Measurements from ENCODE around the gene DRAP1.

The DRAP1 gene

GRCh38 chr11:65892661-65893317 lies 26.4 kb upstream of the DRAP1 start:
- Mint-ChIP-seq H3K4me1 (peaks cover 36% of the 10 kb centered on the region), H3K4me3 (peak overlapping the region; percentile 88), H3K27ac (peak overlapping the region; percentile 43), H3K36me3 (no peaks in the 10 kb centered on the region), H3K9me3 (no peaks in the 10 kb centered on the region), H3K27me3 (no peaks in the 10 kb centered on the region)
- DNase-seq (ENCODE audit: low spot score in 2 of 2) (no peak), ATAC-seq (ENCODE audit: low read depth) (no peak)

GRCh38 chr11:65894034-65894591 lies 25.1 kb upstream of the DRAP1 start:
- no peaks in the 10 kb centered on the region for H3K9me3 Mint-ChIP-seq
- H3K27ac Mint-ChIP-seq, result peak overlapping the region; percentile 87
- H3K4me1 Mint-ChIP-seq, result peaks cover 31% of the 10 kb centered on the region
- peak overlapping the region; percentile 78 for H3K4me3 Mint-ChIP-seq
- no peaks in the 10 kb centered on the region for H3K36me3 Mint-ChIP-seq
- peaks cover 1% of the 10 kb centered on the region for H3K27me3 Mint-ChIP-seq
- DNase-seq (ENCODE audit: low spot score in 2 of 2) (no peak), ATAC-seq (ENCODE audit: low read depth) (no peak)

- Mint-ChIP-seq H3K27ac (peak overlapping the region; percentile 35), H3K9me3 (no peaks in the 10 kb centered on the region), H3K27me3 (peaks cover 1% of the 10 kb centered on the region), H3K4me1 (peaks cover 22% of the 10 kb centered on the region), H3K36me3 (no peaks in the 10 kb centered on the region), H3K4me3 (peak overlapping the region; percentile 55)
- ATAC-seq (ENCODE audit: low read depth) (no peak), DNase-seq (ENCODE audit: low spot score in 2 of 2) (no peak)
Observed at GRCh38 chr11:65895482-65895981, 23.7 kb upstream of the DRAP1 start.

DNA sequence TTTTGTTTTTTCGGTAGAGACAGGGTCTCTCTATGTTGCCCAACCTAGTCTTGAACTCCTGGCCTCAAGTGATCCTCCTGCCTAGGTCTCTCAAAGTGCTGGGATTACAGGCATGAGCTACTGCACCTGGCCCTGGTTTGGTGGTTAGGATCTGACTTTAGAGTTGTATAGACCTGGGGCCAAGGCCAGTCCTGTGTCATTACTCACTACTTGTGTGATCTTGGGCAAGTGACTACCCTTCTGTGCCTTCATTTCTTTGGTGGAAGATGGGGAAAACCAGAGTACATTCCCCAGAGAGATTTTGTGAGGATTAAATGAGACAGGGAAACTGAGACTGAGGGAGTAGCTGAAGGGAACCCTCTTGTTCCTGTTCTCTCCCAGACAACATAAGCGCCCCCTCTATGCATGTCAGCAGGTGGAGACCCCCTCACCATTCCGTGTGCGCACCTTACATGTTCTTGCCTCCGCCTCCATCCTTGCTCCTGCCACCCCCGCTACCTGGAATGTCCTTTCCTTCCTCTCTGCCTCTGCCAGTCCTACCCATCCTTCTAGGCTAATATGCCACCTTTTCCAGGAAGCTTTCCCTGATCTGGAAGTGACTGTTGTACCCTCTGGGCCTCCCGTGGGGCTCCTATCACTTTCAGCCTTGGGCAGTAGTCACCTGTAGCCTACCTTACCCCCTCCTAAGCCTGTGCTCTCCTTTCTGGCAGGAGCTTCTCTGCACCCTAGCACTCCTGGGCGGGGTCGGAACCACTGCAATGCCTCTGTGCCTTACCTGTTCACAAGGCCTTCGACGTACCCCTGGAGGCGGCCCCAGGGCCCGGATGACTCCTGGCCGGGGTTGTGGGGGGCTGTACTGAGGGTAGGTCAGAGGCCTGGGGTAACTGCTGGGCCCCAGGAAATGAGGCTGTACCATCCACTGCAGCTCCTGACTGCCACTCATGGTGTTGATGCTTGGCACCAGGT lies 22.9 kb upstream of the DRAP1 start:
- Mint-ChIP-seq H3K27me3 (peaks cover 1% of the 10 kb centered on the region), H3K4me3 (no peak overlapping the region), H3K36me3 (no peaks in the 10 kb centered on the region), H3K27ac (peak overlapping the region; percentile 35), H3K4me1 (peaks cover 23% of the 10 kb centered on the region), H3K9me3 (no peaks in the 10 kb centered on the region)
- ATAC-seq (ENCODE audit: low read depth) (no peak), DNase-seq (ENCODE audit: low spot score in 2 of 2) (no peak)

- Mint-ChIP-seq H3K27ac (no peak overlapping the region), H3K4me3 (no peak overlapping the region), H3K4me1 (peaks cover 21% of the 10 kb centered on the region), H3K36me3 (no peaks in the 10 kb centered on the region), H3K9me3 (no peaks in the 10 kb centered on the region), H3K27me3 (peaks cover 2% of the 10 kb centered on the region)
- ATAC-seq (ENCODE audit: low read depth) (no peak), DNase-seq (ENCODE audit: low spot score in 2 of 2) (no peak)
Observed at GRCh38 chr11:65897020-65897471, 22.2 kb upstream of the DRAP1 start.

DNA sequence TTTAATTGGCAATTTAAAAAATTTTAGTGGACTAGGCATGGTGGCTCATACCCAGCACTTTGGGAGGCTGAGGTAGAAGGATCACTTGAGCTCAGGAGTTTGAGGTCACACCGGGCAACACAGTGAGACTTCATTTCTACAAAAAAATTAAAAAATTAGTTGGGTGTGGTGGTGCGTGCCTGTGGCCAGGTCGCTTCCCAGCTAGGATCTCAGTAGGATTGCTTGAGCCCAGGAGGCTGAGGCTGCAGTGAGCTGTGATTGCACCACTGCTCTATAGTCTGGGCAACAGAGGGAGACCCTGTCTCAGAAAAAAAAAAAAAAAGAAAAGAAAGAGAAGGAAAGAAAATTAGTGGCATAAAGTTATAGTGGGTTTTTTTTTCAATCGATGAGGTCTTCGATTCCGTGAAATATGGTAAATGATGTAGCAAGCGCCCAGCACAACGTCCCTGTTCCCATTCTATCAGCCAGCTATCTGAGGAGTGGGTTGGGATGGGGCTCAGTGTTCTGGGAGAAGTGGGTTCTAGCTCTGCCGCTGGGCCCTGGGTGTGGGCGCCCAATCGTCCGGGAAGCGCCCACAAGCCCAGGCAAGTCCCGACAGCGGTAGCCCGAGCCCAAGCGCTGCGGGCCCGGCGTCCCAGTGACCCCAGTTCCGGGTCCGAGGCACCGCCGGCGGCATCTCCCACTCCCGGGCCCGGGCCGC lies 20.4 kb upstream of the DRAP1 start:
- Mint-ChIP-seq H3K4me3 (peak overlapping the region; percentile 81), H3K27me3 (peaks cover 5% of the 10 kb centered on the region), H3K27ac (no peak overlapping the region), H3K4me1 (peaks cover 9% of the 10 kb centered on the region), H3K36me3 (no peaks in the 10 kb centered on the region), H3K9me3 (no peaks in the 10 kb centered on the region)
- ATAC-seq (ENCODE audit: low read depth), result no peak
- DNase-seq (ENCODE audit: low spot score in 2 of 2), result no peak

DNA sequence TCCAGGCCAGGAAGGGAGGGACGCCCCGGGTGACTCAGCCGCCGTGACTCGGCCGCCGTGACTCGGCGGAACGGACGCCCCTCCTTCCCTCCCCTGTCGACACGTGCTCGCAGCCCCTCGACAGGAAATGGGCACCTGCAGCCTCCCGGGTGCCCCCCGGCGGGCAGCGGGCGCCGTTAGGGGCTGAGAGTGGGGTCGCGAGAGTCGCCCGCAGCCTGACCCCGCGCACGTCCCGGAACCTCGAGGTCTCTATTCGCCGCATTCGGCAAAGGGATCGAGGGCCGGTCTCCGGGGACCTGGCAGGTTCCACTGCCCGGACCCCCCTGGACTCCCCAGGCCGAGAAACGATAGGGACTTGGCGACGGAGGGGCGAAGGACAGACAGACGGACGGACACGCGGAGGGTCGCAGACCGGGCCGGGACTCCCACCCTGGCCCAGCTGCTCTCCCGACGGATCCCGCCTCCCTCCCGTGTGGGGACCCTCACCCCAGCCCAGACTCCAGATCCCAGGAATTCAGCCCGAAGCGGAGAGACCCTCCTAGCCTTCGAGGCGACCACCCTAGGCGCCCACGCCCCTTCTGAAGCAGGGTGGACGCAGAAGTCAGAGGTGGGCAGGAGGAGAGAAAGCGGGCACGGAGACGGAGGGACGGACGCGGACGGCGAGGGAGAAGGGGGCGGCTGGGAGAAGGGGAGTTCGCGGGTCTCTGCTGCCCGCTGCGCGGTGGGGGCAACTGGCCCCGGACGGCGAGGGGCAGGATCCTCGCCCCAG lies 19.7 kb upstream of the DRAP1 start:
- Mint-ChIP-seq H3K9me3 (no peaks in the 10 kb centered on the region), H3K27me3 (peaks cover 6% of the 10 kb centered on the region), H3K36me3 (no peaks in the 10 kb centered on the region), H3K27ac (peak overlapping the region; percentile 60), H3K4me1 (peaks cover 4% of the 10 kb centered on the region), H3K4me3 (peak overlapping the region; percentile 70)
- no peak for DNase-seq (ENCODE audit: low spot score in 2 of 2)
- no peak for ATAC-seq (ENCODE audit: low read depth)

- ATAC-seq (ENCODE audit: low read depth) (peak; percentile 97), DNase-seq (ENCODE audit: low spot score in 2 of 2) (peak; percentile 81 to 90)
- peaks cover 6% of the 10 kb centered on the region for H3K27me3 Mint-ChIP-seq
- peaks cover 4% of the 10 kb centered on the region for H3K4me1 Mint-ChIP-seq
- H3K36me3 Mint-ChIP-seq, result no peaks in the 10 kb centered on the region
- peak within 1 kb of the TSS; percentile 70 for H3K4me3 Mint-ChIP-seq
- no peaks in the 10 kb centered on the region for H3K9me3 Mint-ChIP-seq
- H3K27ac Mint-ChIP-seq, result peak within 1 kb of the TSS; percentile 60
Observed at GRCh38 chr11:65900125-65900898, 18.9 kb upstream of the DRAP1 start, which contains the start of gene FOSL1. Gene FOSL1, minus strand, starts transcription at chr11:65900388. Its CDS starts 49 bp downstream, at chr11:65900339.

DNA sequence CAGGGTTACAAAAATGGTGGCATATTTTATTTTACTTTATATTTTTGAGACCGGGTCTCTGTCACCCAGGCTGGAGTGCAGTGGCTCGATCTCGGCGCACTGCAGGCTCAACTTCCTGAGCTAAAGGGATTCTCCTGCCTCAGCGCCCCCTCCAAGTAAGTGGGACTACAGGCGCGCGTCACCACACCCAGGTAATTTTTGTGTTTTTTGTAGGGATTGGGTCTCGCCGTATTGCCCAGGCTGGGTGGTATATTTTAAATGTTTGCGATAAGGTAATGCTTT lies 18.4 kb upstream of the DRAP1 start:
- Mint-ChIP-seq H3K36me3 (no peaks in the 10 kb centered on the region), H3K27ac (peak overlapping the region; percentile 60), H3K27me3 (peaks cover 6% of the 10 kb centered on the region), H3K4me1 (peaks cover 4% of the 10 kb centered on the region), H3K4me3 (no peak overlapping the region), H3K9me3 (no peaks in the 10 kb centered on the region)
- ATAC-seq (ENCODE audit: low read depth) (no peak), DNase-seq (ENCODE audit: low spot score in 2 of 2) (no peak)

DNA sequence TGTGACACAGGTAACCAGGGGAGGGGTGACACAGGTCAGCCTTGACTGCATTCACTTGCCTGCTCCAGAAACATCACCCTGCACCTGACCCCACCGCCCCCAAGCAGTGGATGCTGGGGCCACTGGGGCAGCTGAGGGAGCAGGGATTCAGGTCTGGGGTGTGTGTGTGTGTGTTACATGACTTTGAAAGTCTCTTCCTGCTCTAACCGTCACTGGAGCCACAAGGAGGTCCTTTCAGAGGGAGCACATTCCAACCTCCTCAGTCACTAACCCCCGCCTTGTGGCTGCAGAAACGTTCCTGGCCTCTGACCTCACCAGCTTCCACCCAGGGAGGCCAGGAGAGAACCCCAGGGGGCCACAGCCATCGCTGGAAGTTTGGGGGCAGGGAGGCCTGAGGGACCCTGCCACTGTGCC lies 16.2 kb upstream of the DRAP1 start:
- DNase-seq (ENCODE audit: low spot score in 2 of 2), result no peak
- Mint-ChIP-seq H3K9me3 (no peaks in the 10 kb centered on the region), H3K36me3 (no peaks in the 10 kb centered on the region), H3K4me1 (peaks cover 2% of the 10 kb centered on the region), H3K27me3 (peaks cover 12% of the 10 kb centered on the region), H3K27ac (no peak overlapping the region), H3K4me3 (no peak overlapping the region)
- no peak for ATAC-seq (ENCODE audit: low read depth)

GRCh38 chr11:65903715-65904114 lies 15.5 kb upstream of the DRAP1 start:
- Mint-ChIP-seq H3K9me3 (no peaks in the 10 kb centered on the region), H3K27ac (no peak overlapping the region), H3K36me3 (no peaks in the 10 kb centered on the region), H3K27me3 (peaks cover 14% of the 10 kb centered on the region), H3K4me1 (peaks cover 2% of the 10 kb centered on the region), H3K4me3 (no peak overlapping the region)
- ATAC-seq (ENCODE audit: low read depth) (no peak), DNase-seq (ENCODE audit: low spot score in 2 of 2) (no peak)

DNA sequence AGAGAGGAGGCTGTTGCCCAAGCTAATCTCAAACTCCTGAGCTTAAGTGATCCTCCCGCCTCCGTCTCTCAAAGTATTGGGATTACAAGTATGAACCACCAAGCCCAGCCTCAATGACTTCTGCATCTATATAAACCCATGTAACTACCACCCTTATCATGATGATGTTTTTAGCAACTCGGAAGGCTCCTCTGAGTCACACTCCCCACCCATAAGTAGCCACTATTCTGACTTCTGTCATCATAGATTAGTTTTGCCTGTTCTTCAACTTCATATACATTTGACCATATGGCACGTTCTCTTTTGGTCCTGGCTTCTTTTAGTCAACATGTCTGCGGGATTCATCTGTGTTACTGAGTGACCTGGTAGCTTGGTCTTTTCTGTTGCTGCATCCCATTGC lies 12.6 kb upstream of the DRAP1 start:
- H3K27me3 Mint-ChIP-seq, result peaks cover 21% of the 10 kb centered on the region
- no peak overlapping the region for H3K4me3 Mint-ChIP-seq
- no peaks in the 10 kb centered on the region for H3K9me3 Mint-ChIP-seq
- no peak overlapping the region for H3K27ac Mint-ChIP-seq
- H3K36me3 Mint-ChIP-seq, result no peaks in the 10 kb centered on the region
- peaks cover 4% of the 10 kb centered on the region for H3K4me1 Mint-ChIP-seq
- ATAC-seq (ENCODE audit: low read depth) (no peak), DNase-seq (ENCODE audit: low spot score in 2 of 2) (no peak)
